CD4-positive, alpha-beta T cell treated with Interferon gamma for 1 hour (primary cell): ENCODE measurements around the gene ZNF428.
A peak's percentile ranks its signal among the peaks of the same experiment; 100 is the strongest.
"Not testable (repeated sequence)": the region's sequence is repeated elsewhere in the genome, so short reads cannot be mapped to it uniquely, and the experiment has no call there.

Experiments used
- DNase-seq: peaks from one replicate; pipeline ENCODE4 v3.0.0-alpha.2; 2020

Gene ZNF428

GRCh38 chr19:43619262-43620060 lies at the start of gene ZNF428:
TSS of gene ZNF428 (minus strand) at chr19:43619629. CDS start at chr19:43614304, 5,325 bp downstream.
- peak; percentile 90 for DNase-seq

GRCh38 chr19:43668406-43669109 lies 49.1 kb upstream of the ZNF428 start:
- peak; percentile 96 for DNase-seq

GRCh38 chr19:43667876-43668405 lies 48.5 kb upstream of the ZNF428 start:
- no peak for DNase-seq

GRCh38 chr19:43667126-43667875 lies 47.9 kb upstream of the ZNF428 start:
- DNase-seq, result no peak

- DNase-seq, result peak; percentile 57
Measured at GRCh38 chr19:43664018-43664417, 44.6 kb upstream of the ZNF428 start.

GRCh38 chr19:43662487-43662886 lies 43.1 kb upstream of the ZNF428 start:
- DNase-seq, result no peak

- DNase-seq, result no peak
Measured at GRCh38 chr19:43660971-43661360, 41.5 kb upstream of the ZNF428 start.

GRCh38 chr19:43660301-43660970 lies 41.0 kb upstream of the ZNF428 start:
- DNase-seq, result no peak

- DNase-seq, result no peak
Measured at GRCh38 chr19:43658494-43658893, 39.1 kb upstream of the ZNF428 start.

GRCh38 chr19:43658001-43658400 lies 38.6 kb upstream of the ZNF428 start:
- no peak for DNase-seq

GRCh38 chr19:43656436-43656835 lies 37.0 kb upstream of the ZNF428 start:
- DNase-seq, result no peak

- DNase-seq, result no peak
Measured at GRCh38 chr19:43652546-43652874, 33.1 kb upstream of the ZNF428 start.

GRCh38 chr19:43651758-43652545 lies 32.5 kb upstream of the ZNF428 start:
- peak; percentile 48 for DNase-seq

GRCh38 chr19:43650276-43650675 lies 30.8 kb upstream of the ZNF428 start:
- not testable (repeated sequence) for DNase-seq

- DNase-seq, result no peak
Measured at GRCh38 chr19:43649514-43649913, 30.1 kb upstream of the ZNF428 start.

- DNase-seq, result no peak
Measured at GRCh38 chr19:43648633-43649032, 29.2 kb upstream of the ZNF428 start.

- no peak for DNase-seq
Measured at GRCh38 chr19:43644181-43644580, 24.8 kb upstream of the ZNF428 start.

- DNase-seq, result no peak
Measured at GRCh38 chr19:43643326-43643725, 23.9 kb upstream of the ZNF428 start.

GRCh38 chr19:43642531-43642930 lies 23.1 kb upstream of the ZNF428 start:
- no peak for DNase-seq

GRCh38 chr19:43641333-43641732 lies 21.9 kb upstream of the ZNF428 start:
- DNase-seq, result no peak

GRCh38 chr19:43640424-43640757 lies 21.0 kb upstream of the ZNF428 start:
- no peak for DNase-seq
